ENCODE measurements around the gene CRTC3. TPM values are rescaled to one million over a fixed set of nuclear protein-coding genes. Genes with fewer than 3 reads are reported as not detected.

Gene CRTC3
- total RNA-seq, 1 experiment from 2014 or later: 17.5 TPM

DNA sequence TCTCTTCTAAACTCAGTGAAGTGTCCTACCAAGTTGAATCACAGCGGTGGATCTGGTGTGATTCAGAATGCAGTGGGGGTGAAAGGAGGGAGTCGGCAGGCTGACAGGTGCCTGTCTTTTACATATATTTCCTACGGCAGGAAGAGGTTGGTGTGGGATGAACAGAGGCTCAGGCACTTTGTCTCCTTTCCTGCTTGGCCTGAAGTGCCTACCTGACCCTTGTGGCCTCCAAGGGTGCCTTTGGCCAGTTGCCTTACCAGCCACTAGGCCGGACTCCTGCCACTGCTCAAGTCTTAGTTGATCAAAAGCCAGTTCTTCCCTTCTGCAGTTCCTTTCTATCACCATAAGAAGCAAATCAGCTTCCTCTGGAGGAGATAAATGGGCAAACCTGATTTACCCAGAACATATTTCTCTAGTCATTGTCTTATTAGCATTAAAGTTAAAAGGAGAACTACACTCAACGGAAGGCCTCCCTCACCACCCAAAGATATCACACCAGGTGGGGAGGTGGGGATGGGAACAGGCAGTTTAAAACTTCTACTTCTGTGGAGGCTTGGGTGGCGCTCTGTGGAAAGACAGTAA lies 52.1 kb downstream of the CRTC3 start:
- no TSS peak for BruUV-seq (replicated peaks)
- no peaks in the 10 kb centered on the region for H3K27me3 Mint-ChIP-seq (ENCODE audit: unreplicated experiment)
- no peak overlapping the region for H3K4me3 Mint-ChIP-seq (ENCODE audit: low read depth, unreplicated experiment)
- DNase-seq: no peak
- H3K9me3 Mint-ChIP-seq (ENCODE audit: low read depth, unreplicated experiment): no peaks in the 10 kb centered on the region
- H3K4me1 Mint-ChIP-seq (ENCODE audit: low read depth, unreplicated experiment): no peaks in the 10 kb centered on the region
- CTCF ChIA-PET: no interaction called here
- H3K36me3 Mint-ChIP-seq (ENCODE audit: insufficient read depth, unreplicated experiment): no peaks in the 10 kb centered on the region
- no peak overlapping the region for H3K27ac Mint-ChIP-seq (ENCODE audit: unreplicated experiment)
- no peak for TF ChIP-seq CTCF (IDR thresholded peaks at IDR 0.05; ENCODE audit: unreplicated experiment)
- intact Hi-C loops (cut with micrococcal nuclease; ENCODE audit: unreplicated experiment): no loop called here

DNA sequence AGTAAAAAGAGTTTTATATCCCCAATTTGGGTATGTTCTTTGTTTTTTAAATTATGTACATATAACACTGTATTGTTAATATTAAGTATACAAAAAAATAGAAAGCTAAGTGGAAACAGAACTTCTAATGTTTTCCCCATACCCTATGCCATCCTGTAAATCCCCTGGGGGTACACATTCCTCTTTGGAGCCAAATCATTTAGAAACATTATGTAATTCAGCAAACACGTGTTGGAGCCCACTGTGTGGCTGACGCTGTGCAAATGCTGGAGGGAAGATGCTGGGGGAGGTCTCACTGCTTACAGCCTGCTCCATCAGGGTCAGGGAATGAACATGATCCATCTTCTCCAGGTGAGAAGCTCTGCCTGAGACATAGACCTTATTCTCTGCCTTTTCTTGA lies 52.8 kb downstream of the CRTC3 start:
- H3K27me3 Mint-ChIP-seq (ENCODE audit: unreplicated experiment): no peaks in the 10 kb centered on the region
- no peaks in the 10 kb centered on the region for H3K36me3 Mint-ChIP-seq (ENCODE audit: insufficient read depth, unreplicated experiment)
- no peak for TF ChIP-seq CTCF (IDR thresholded peaks at IDR 0.05; ENCODE audit: unreplicated experiment)
- H3K9me3 Mint-ChIP-seq (ENCODE audit: low read depth, unreplicated experiment): no peaks in the 10 kb centered on the region
- no peak for DNase-seq
- BruUV-seq (replicated peaks): no TSS peak
- no peak overlapping the region for H3K4me3 Mint-ChIP-seq (ENCODE audit: low read depth, unreplicated experiment)
- intact Hi-C loops (cut with micrococcal nuclease; ENCODE audit: unreplicated experiment): no loop called here
- no peaks in the 10 kb centered on the region for H3K4me1 Mint-ChIP-seq (ENCODE audit: low read depth, unreplicated experiment)
- CTCF ChIA-PET: interaction anchor here (0.6 kb wide), 1 partner anchor 22 kb away, joined by 6 read pairs; no protein-coding TSS in a partner anchor
- H3K27ac Mint-ChIP-seq (ENCODE audit: unreplicated experiment): no peak overlapping the region

DNA sequence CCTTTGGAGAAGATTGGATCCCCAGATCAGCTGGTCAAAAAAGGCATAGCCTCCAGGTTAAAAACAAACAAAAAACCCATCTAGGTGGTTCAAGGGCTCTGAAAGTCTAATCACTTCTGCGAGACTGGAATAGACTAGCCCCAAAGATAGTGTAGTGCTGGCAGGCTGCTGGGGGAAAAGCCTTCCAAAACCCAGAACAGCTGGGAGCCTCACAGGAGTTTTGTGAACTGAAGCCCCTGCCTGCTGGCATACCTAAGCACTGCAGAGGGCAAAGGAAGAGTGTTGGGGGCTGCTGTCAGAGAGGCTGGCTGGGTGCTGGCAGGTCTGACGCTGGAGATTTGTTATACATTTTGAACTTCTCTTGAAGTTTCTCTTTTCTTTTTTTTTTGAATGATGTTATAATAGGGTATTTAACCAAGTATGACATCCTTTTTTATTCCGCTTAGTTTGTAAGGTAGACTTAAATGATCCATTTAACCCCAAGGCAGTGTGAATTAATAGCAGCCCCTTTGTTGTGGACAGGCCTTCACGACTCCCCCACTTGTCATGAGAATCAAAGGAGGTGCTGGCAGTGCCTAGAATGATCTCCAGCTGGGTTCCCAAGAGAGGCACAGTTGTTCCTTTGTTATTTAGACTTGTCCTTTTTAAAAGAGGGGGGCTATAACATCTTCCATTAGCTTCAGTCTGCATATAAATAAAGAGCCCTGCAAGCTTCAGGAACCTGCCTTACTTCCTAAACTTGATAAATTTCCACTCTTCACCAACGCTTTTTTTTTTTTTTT lies 53.9 kb downstream of the CRTC3 start:
- CTCF ChIA-PET: interaction anchor here (0.6 kb wide), 2 partner anchors 23 to 720 kb away, joined by 3 to 6 read pairs; no protein-coding TSS in a partner anchor
- Mint-ChIP-seq H3K4me1 (ENCODE audit: low read depth, unreplicated experiment) (no peaks in the 10 kb centered on the region), H3K9me3 (ENCODE audit: low read depth, unreplicated experiment) (no peaks in the 10 kb centered on the region), H3K27ac (ENCODE audit: unreplicated experiment) (no peak overlapping the region), H3K27me3 (ENCODE audit: unreplicated experiment) (no peaks in the 10 kb centered on the region), H3K4me3 (ENCODE audit: low read depth, unreplicated experiment) (no peak overlapping the region), H3K36me3 (ENCODE audit: insufficient read depth, unreplicated experiment) (no peaks in the 10 kb centered on the region)
- DNase-seq: no peak
- BruUV-seq (replicated peaks): no TSS peak
- intact Hi-C loops (cut with micrococcal nuclease; ENCODE audit: unreplicated experiment): no loop called here
- no peak for TF ChIP-seq CTCF (IDR thresholded peaks at IDR 0.05; ENCODE audit: unreplicated experiment)

GRCh38 chr15:90584841-90585240 lies 55.1 kb downstream of the CRTC3 start:
- H3K27me3 Mint-ChIP-seq (ENCODE audit: unreplicated experiment): no peaks in the 10 kb centered on the region
- no peaks in the 10 kb centered on the region for H3K9me3 Mint-ChIP-seq (ENCODE audit: low read depth, unreplicated experiment)
- no peak overlapping the region for H3K27ac Mint-ChIP-seq (ENCODE audit: unreplicated experiment)
- CTCF ChIA-PET: interaction anchor here (1.0 kb wide), 1 partner anchor 15 kb away, joined by 4 read pairs; no protein-coding TSS in a partner anchor
- TF ChIP-seq CTCF (IDR thresholded peaks at IDR 0.05; ENCODE audit: unreplicated experiment): no peak
- H3K4me3 Mint-ChIP-seq (ENCODE audit: low read depth, unreplicated experiment): no peak overlapping the region
- H3K4me1 Mint-ChIP-seq (ENCODE audit: low read depth, unreplicated experiment): no peaks in the 10 kb centered on the region
- H3K36me3 Mint-ChIP-seq (ENCODE audit: insufficient read depth, unreplicated experiment): no peaks in the 10 kb centered on the region
- BruUV-seq (replicated peaks): no TSS peak
- intact Hi-C loops (cut with micrococcal nuclease; ENCODE audit: unreplicated experiment): no loop called here
- DNase-seq: no peak

All from Calu3 (cell line).